Adrenal gland (tissue), 12 donors: ENCODE measurements around the gene C12orf56. TPM values are rescaled to one million over a fixed set of nuclear protein-coding genes. Genes with fewer than 3 reads are reported as not detected.

Experiments
- DNase-seq, 7 donors: peaks; one replicate each; pipeline ENCODE4 v3.0.0-alpha.2; 2019 to 2020
- H3K27ac ChIP-seq, 5 donors: fragments of 200-600 bp; sonication (generic) in 4 of 5; 1 replicate in 3 of 5; 2 replicates in 2 of 5; pipeline versions ENCODE4 v1.5.1 to v1.8.0; 2016 to 2020; ENCODE audit warnings: mild to moderate bottlenecking in 1 of 5
- H3K27me3 ChIP-seq: fragments of 200-600 bp; 2 replicates; pipeline ENCODE4 v1.8.0; 2021
- H3K36me3 ChIP-seq, 2 donors: fragments of 200-600 bp; replicated peaks in 1 of 2; 1 replicate in 1 of 2; 2 replicates in 1 of 2; pipeline versions ENCODE4 v1.5.1 to v1.8.0; 2018 to 2022
- H3K4me1 ChIP-seq, 2 donors: fragments of 200-600 bp; replicated peaks in 1 of 2; 1 replicate in 1 of 2; 2 replicates in 1 of 2; pipeline versions ENCODE4 v1.5.1 to v1.8.0; 2018 to 2021
- H3K4me3 ChIP-seq, 4 donors: fragments of 200-600 bp; sonication (generic) in 3 of 4; one replicate each; pipeline ENCODE4 v1.5.1; 2016 to 2018
- H3K9me3 ChIP-seq, 3 donors: fragments of 200-600 bp; sonication (generic) in 1 of 3; replicated peaks in 1 of 3; 1 replicate in 2 of 3; 2 replicates in 1 of 3; pipeline versions ENCODE4 v1.5.1 to v1.8.0; 2016 to 2021
- CTCF ChIP-seq, 6 experiments: fragments of 450-650 bp in 4 of 6; fragments of 200-600 bp in 2 of 6; sonication (generic) in 1 of 6; IDR thresholded peaks; 1 replicate in 5 of 6; 2 replicates in 1 of 6; pipeline versions ENCODE4 v1.5.1 to v1.8.0; 2016 to 2021; ENCODE audit warnings: antibody characterized with exemption in 6 of 6, mild to moderate bottlenecking in 2 of 6, moderate library complexity in 1 of 6
- POLR2A ChIP-seq, 2 donors: fragments of 450-650 bp; IDR thresholded peaks; one replicate each; pipeline ENCODE4 v1.6.1; 2017; ENCODE audit warnings: antibody characterized with exemption in 2 of 2, mild to moderate bottlenecking in 2 of 2, moderate library complexity in 1 of 2
- WGBS, 4 donors: extraction: QIAGEN DNeasy Blood & Tissue Kit in 2 of 4; methylation state at CpG; one replicate each; pipeline versions ENCODE4 v1.1.5 to v1.1.7; 2013 to 2017; 5-methylcytosine and 5-hydroxymethylcytosine counted together
- intact Hi-C, 2 donors: fragments of 100-400 bp; cut with DNase I; formaldehyde crosslinking; loops; one replicate each; pipeline versions ENCODE4 v1.14.1 to v1.15.0; 2022 to 2023
- polyA plus RNA-seq, 3 donors: library from polyadenylated mRNA; stranded (reverse); fragments of 200-250 nt in 2 of 3; fragments of 350-450 nt in 1 of 3; fragmentation: Illumina TruSeq in 1 of 3; extraction: RNeasy Lipid Tissue Mini Kit (QIAGEN cat#74804) in 1 of 3; gene quantifications; one replicate each; pipeline ENCODE4 v1.2.3, GENCODE V29; 2013 to 2014
- total RNA-seq, 9 donors: library from RNA; depleted of rRNA in 4 of 9; stranded (reverse); fragments of >200 nt in 4 of 9; fragments of 120-200 nt in 1 of 9; fragmentation: NEBNext Ultra II Directional in 1 of 9; extraction: Animal tissue kit (Norgen Biotek cat#: 25700) in 1 of 9; gene quantifications; one replicate each; pipeline versions ENCODE4 v1.1.0 to v1.2.4, GENCODE V29; 2013 to 2023
- donor health status: healthy with polysubstance abuse.
- donor health status: Bipolar disorder and iron deficiency.
- donor health status: DM: yes; HTN: yes; CAD: no.
- donor health status: DM: no; HTN: no; CAD: no.
- donor health status: DM: no; HTN: no; CAD: no.
- donor health status: DM: yes; HTN: yes; CAD: no.

Gene C12orf56
- total and polyA plus RNA-seq, 12 donors: 0.07 to 0.11 TPM; not detected in 10

- Histone ChIP-seq H3K4me3 (peak within 1 kb of the TSS; percentile 45 to 86 (median 65)), H3K9me3 (no peaks in the 10 kb centered on the region), H3K4me1 (peaks cover 8 to 13% of the 10 kb centered on the region in 2 donors), H3K36me3 (no peaks in the 10 kb centered on the region), H3K27me3 (no peaks in the 10 kb centered on the region), H3K27ac (peak within 1 kb of the TSS; percentile 88 to 99 (median 91))
- 0 to 1% (median 0%) methylated on average over 2 to 56 of the region's 56 CpGs for WGBS, 4 donors
- TF ChIP-seq POLR2A (IDR thresholded peaks at IDR 0.05) (peak; percentile 82 to 93), CTCF (IDR thresholded peaks at IDR 0.05) (peak in 1 of 6 experiments; percentile 24)
- intact Hi-C loops: no loop called here
- peak; percentile 93 to 96 (median 94) for DNase-seq
Measured at GRCh38 chr12:64222009-64222765, 168.4 kb downstream of the C12orf56 start, which contains the start of gene KICS2. TSS of gene KICS2 (minus strand) at chr12:64222296. CDS start at chr12:64222237, 59 bp downstream.

- Histone ChIP-seq H3K36me3 (no peaks in the 10 kb centered on the region), H3K27me3 (no peaks in the 10 kb centered on the region), H3K4me3 (peak overlapping the region; percentile 45 to 86 (median 65)), H3K9me3 (no peaks in the 10 kb centered on the region), H3K27ac (peak overlapping the region; percentile 88 to 99 (median 91)), H3K4me1 (peaks cover 8 to 13% of the 10 kb centered on the region in 2 donors)
- intact Hi-C loops: no loop called here
- DNase-seq: peak; percentile 86 to 95 (median 90)
- TF ChIP-seq POLR2A (IDR thresholded peaks at IDR 0.05): no peak
- no peak for TF ChIP-seq CTCF (IDR thresholded peaks at IDR 0.05)
- WGBS, 4 donors: 0 to 1% (median 1%) methylated on average over 6 to 16 of the region's 16 CpGs
Measured at GRCh38 chr12:64221651-64222008, 168.9 kb downstream of the C12orf56 start.

- TF ChIP-seq POLR2A (IDR thresholded peaks at IDR 0.05): no peak
- TF ChIP-seq CTCF (IDR thresholded peaks at IDR 0.05): no peak
- intact Hi-C loops: no loop called here
- H3K27ac ChIP-seq: no peak overlapping the region
- 94 to 99% (median 96%) methylated on average over 3 of the region's 3 CpGs for WGBS, 4 donors
- H3K36me3 ChIP-seq: no peaks in the 10 kb centered on the region
- H3K9me3 ChIP-seq: no peaks in the 10 kb centered on the region
- no peak overlapping the region for H3K4me3 ChIP-seq
- no peak for DNase-seq
- H3K4me1 ChIP-seq: peaks cover 8 to 13% of the 10 kb centered on the region in 2 donors
- H3K27me3 ChIP-seq: no peaks in the 10 kb centered on the region
Measured at GRCh38 chr12:64220046-64220445, 170.5 kb downstream of the C12orf56 start.

- no peak for DNase-seq
- Histone ChIP-seq H3K27me3 (no peaks in the 10 kb centered on the region), H3K4me3 (no peak overlapping the region), H3K4me1 (peaks cover 8 to 13% of the 10 kb centered on the region in 2 donors), H3K27ac (peak overlapping the region in 2 of 5 donors; percentile 35 to 56), H3K9me3 (no peaks in the 10 kb centered on the region), H3K36me3 (no peaks in the 10 kb centered on the region)
- 25 to 36% (median 29%) methylated on average over 2 of the region's 2 CpGs for WGBS, 4 donors
- intact Hi-C loops: no loop called here
- no peak for TF ChIP-seq CTCF (IDR thresholded peaks at IDR 0.05)
- no peak for TF ChIP-seq POLR2A (IDR thresholded peaks at IDR 0.05)
Measured at GRCh38 chr12:64219145-64219544, 171.4 kb downstream of the C12orf56 start.
